Mucosa of descending colon (tissue), 3 donors: ENCODE data around the gene CFAP77. TPM values are rescaled to one million over a fixed set of nuclear protein-coding genes. Genes with fewer than 3 reads are reported as not detected.
A peak's percentile ranks its signal among the peaks of the same experiment; 100 is the strongest.
"Not testable (repeated sequence)": the region's sequence is repeated elsewhere in the genome, so short reads cannot be mapped to it uniquely, and the experiment has no call there.

Source experiments
- ATAC-seq: fragments of 200-7000 bp; cut with Tn5 transposase; one replicate; pipeline ENCODE4 v1.9.1; 2020; ENCODE audit warnings: mild to moderate bottlenecking, moderate library complexity
- DNase-seq, 3 donors: peaks; one replicate each; pipeline ENCODE4 v3.0.0-alpha.2; 2020
- H3K36me3 ChIP-seq: fragments of 200-600 bp; one replicate; pipeline ENCODE4 v1.8.0; 2021; ENCODE audit warnings: low read depth, mild to moderate bottlenecking
- H3K4me1 ChIP-seq: fragments of 200-600 bp; one replicate; pipeline ENCODE4 v1.8.0; 2021; ENCODE audit warnings: low read depth, mild to moderate bottlenecking
- H3K4me3 ChIP-seq: fragments of 200-600 bp; one replicate; pipeline ENCODE4 v1.8.0; 2021; ENCODE audit warnings: mild to moderate bottlenecking
- H3K9me3 ChIP-seq: fragments of 200-600 bp; one replicate; pipeline ENCODE4 v1.8.0; 2021; ENCODE audit warnings: mild to moderate bottlenecking
- intact Hi-C, 2 donors: fragments of 100-400 bp; cut with DNase I in 1 of 2; cut with micrococcal nuclease in 1 of 2; formaldehyde crosslinking; loops; one replicate each; pipeline versions ENCODE4 v1.11.0 to v1.11.1; 2022; cut with DNase I, micrococcal nuclease
- total RNA-seq, 3 donors: library from RNA; stranded (reverse); fragmentation: NEBNext Ultra II Directional in 2 of 3; extraction: Animal tissue kit (Norgen Biotek cat#: 25700) in 2 of 3; gene quantifications; one replicate each; pipeline versions ENCODE4 v1.2.1 to v1.2.4, GENCODE V29; 2021 to 2023
- TF ChIP-seq, protein P1 (sequence below): fragments of 200-600 bp; IDR thresholded peaks from one replicate; pipeline ENCODE4 v1.8.0; 2022; ENCODE audit warnings: antibody characterized with exemption, mild to moderate bottlenecking
- donor health status: DM: no; HTN: no; CAD: no; lungs with moderate emphysema.
- donor health status: DM: no; HTN: no; CAD: no.
- donor health status: DM: no; HTN: yes; CAD: no.

Gene CFAP77
- total RNA-seq, 3 donors from 2014 or later: not detected

DNA sequence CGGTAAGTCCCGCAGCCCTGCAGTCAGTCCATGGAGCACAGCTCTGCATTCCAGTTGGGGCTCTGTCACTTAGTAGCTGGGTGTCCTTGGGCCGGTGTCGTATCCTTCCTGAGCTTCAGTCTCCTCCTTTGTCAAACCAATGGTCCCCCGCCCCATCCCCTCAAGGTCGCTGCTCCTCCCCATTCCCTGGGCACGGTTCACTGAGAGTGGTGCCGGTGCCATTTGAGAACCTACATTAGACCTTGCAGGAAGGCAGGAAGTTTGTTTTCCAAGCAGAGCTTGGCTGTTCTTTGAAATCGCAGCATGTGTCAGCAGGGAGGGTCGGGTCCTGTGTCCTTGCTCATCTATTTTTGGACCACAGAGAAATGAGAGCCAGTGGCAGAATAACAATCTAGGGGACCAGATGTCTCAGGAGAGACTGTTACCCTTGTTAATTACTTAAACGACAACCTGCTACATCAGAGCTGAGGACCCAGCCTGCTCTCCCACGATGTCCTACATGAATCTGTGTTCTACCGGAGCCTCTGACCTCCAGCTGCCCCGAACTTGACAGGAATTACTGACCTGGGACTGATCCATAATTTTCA lies 150.7 kb downstream of the CFAP77 start:
- ATAC-seq (no peak), DNase-seq (no peak)
- H3K36me3 ChIP-seq: no peaks in the 10 kb centered on the region
- no peaks in the 10 kb centered on the region for H3K4me1 ChIP-seq
- intact Hi-C loops: no loop called here
- H3K9me3 ChIP-seq: no peaks in the 10 kb centered on the region
- TF ChIP-seq, protein P1, sequence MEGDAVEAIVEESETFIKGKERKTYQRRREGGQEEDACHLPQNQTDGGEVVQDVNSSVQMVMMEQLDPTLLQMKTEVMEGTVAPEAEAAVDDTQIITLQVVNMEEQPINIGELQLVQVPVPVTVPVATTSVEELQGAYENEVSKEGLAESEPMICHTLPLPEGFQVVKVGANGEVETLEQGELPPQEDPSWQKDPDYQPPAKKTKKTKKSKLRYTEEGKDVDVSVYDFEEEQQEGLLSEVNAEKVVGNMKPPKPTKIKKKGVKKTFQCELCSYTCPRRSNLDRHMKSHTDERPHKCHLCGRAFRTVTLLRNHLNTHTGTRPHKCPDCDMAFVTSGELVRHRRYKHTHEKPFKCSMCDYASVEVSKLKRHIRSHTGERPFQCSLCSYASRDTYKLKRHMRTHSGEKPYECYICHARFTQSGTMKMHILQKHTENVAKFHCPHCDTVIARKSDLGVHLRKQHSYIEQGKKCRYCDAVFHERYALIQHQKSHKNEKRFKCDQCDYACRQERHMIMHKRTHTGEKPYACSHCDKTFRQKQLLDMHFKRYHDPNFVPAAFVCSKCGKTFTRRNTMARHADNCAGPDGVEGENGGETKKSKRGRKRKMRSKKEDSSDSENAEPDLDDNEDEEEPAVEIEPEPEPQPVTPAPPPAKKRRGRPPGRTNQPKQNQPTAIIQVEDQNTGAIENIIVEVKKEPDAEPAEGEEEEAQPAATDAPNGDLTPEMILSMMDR: no peak
- H3K4me3 ChIP-seq: no peak overlapping the region

GRCh38 chr9:132562306-132562573 lies 152.2 kb downstream of the CFAP77 start:
- Histone ChIP-seq H3K9me3 (no peaks in the 10 kb centered on the region), H3K4me1 (no peaks in the 10 kb centered on the region), H3K4me3 (no peak overlapping the region), H3K36me3 (no peaks in the 10 kb centered on the region)
- ATAC-seq: no peak
- intact Hi-C loops: no loop called here
- no peak for DNase-seq
- TF ChIP-seq, protein P1: no peak

DNA sequence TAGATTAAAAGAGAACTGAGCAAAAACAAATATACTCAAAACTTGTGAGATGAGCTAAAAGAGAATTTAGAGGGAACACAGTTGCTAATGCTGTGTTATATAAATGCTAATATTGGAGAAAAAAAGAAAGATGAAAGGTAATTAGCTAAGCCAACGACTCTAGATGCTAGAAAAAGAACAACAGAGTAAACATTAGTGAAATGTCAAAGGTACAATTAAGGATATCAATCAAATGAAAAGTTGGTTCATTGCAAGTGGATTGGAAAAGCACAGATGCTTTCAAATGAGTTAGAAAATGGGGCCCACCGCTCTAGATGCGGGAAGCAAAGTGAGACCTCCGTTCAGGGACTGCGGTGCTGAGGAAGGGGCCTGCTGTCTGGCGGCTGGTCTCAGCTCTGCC lies 154.5 kb downstream of the CFAP77 start:
- ATAC-seq (no peak), DNase-seq (no peak)
- Histone ChIP-seq H3K4me3 (no peak overlapping the region), H3K4me1 (no peaks in the 10 kb centered on the region), H3K36me3 (no peaks in the 10 kb centered on the region), H3K9me3 (no peaks in the 10 kb centered on the region)
- TF ChIP-seq, protein P1: no peak
- intact Hi-C loops: no loop called here

GRCh38 chr9:132568787-132569186 lies 158.8 kb downstream of the CFAP77 start:
- intact Hi-C loops, H3K4me1 ChIP-seq, DNase-seq, H3K36me3 ChIP-seq, H3K4me3 ChIP-seq, ATAC-seq, H3K9me3 ChIP-seq: not testable (repeated sequence)

DNA sequence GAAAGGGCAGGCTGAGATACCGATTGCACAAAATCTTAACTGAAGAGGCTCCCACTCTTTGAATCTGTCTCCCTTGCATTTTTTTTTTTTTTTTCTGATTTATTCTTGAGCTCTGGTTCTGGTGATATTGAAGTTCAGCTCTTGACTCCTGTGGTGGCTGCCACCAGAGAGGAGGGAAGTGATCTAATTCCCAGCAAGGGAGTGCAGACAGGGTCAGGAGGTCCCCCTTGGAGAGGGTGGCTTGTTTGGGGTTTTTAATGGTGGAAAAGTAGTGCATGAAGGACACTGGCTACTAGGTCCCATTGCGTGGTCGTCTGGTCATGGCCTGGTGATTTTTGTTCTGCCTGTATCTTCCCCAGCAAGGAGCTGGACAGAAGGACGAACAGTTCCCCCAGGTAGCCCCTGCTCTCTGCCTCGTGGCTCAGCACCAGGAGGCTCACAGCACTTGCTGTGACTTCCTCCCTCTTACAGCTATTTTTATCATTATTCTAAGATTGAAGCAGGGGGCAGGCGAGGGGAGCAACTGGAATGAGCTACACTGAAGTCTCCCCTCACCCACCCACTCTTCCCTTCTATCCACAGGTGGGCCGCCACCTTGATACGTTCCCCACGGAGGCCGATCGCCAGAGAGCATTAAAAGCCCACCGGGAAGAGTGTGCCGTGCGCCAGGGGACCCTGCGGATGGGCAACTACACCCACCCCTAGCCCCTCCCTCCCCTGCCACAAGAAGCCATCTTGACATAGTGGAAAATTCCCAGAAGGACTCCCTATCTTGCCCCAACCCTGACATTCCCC lies 162.0 kb downstream of the CFAP77 start:
- TF ChIP-seq, protein P1: no peak
- Histone ChIP-seq H3K36me3 (no peaks in the 10 kb centered on the region), H3K9me3 (no peaks in the 10 kb centered on the region), H3K4me3 (no peak overlapping the region), H3K4me1 (no peaks in the 10 kb centered on the region)
- no peak for ATAC-seq
- DNase-seq: no peak
- intact Hi-C loops: no loop called here

DNA sequence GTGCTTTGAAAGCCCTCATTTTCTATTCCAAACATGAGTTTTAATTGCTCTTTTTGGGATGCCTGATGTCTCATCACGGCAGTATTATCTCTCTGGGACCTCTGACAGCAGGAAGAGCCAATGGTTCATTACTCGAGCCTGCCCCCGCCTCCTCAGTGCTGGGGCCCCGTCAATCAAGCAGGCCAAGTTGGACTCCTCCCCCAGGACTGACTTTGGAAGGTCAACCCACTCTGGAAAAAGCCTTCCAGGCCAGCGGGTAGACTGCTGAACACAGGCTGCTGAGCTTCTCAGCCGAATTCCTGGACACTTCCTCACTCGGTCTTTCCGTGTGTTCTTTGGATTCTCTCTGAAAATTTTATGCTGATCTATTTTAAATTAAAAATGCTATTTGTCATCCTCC lies 162.9 kb downstream of the CFAP77 start:
- DNase-seq: peak in 1 of 3 donors; percentile 4
- intact Hi-C loops: no loop called here
- no peak for ATAC-seq
- Histone ChIP-seq H3K4me1 (no peaks in the 10 kb centered on the region), H3K4me3 (no peak overlapping the region), H3K9me3 (no peaks in the 10 kb centered on the region), H3K36me3 (no peaks in the 10 kb centered on the region)
- TF ChIP-seq, protein P1: no peak
